IPS DF 4.7 (cell line): Measurements from ENCODE around the gene STPG3.

Experiments used
- DNase-seq: peaks from one replicate; pipeline ENCODE4 v3.0.0-alpha.2; 2013; ENCODE audit warnings: low spot score; ENCODE audit errors: extremely low read depth

Gene STPG3

DNA sequence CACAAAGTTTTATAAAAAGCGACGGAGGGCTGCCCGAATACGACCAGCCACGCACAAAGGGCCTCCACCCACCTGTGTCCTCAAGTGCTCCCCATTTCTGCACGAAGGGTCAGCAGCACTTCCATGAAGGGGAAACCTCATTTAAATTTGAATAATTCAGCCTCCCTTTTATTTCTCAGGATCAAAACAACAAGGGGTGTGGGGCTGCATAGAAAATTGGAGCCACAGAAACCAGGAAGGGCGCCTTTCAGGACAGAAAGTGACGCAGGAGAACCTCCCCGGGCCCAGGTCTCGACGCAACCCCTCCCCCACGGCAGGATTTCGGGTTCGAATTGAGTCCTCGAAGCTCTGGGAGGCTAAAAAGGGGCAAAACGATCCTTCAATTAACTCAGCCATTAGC, 48.9 kb downstream of the STPG3 start:
- no peak for DNase-seq

- no peak for DNase-seq
Observed at GRCh38 chr9:137300567-137301080, 49.5 kb downstream of the STPG3 start.

DNA sequence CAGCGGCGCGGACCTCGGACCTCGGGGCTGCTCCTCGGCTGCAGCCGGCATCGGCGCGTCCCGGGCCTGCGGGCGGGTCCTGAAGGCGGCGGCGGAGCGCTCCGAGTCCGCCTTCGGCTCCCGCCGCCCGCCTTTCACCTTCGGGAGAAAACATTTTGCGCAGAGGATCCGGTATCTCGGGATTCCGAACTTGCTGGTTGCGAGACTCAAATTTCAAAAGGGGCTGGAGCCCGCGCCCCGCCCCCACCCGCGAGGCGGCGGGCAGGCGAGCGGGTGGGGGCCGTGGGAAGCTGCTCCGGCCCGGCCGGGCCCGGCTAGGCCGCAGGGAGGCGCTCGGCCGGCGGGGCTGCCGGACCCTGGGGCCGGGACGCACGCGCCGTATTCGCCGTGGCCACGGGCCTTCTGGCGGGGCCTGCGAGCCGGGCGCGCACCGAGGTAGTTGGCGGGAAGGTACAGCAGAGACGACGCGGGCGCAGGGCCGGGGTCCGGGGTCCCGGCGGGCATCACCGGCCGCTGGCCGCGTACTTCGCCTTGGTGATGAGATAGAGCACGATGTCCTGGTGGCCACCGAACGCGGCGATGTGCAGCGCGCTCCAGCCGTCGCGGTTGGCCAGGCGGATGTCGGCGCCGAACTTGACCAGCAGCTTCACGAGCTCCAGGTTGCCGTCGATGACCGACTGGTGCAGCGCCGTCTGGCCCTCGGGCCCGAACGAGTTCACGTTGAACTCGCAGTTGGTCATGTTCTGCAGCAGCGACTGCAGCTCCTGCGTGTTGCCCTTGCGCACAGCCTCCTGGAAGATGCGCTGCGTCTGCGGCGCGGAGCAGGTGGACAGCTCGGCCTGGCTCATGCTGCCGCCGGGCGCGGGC, 50.2 kb downstream of the STPG3 start:
- DNase-seq, result no peak

- no peak for DNase-seq
Observed at GRCh38 chr9:137302118-137302448, 51.0 kb downstream of the STPG3 start, which contains the start of gene NRARP. NRARP (minus strand) TSS chr9:137302271; CDS start chr9:137301928, 343 bp downstream.

DNA sequence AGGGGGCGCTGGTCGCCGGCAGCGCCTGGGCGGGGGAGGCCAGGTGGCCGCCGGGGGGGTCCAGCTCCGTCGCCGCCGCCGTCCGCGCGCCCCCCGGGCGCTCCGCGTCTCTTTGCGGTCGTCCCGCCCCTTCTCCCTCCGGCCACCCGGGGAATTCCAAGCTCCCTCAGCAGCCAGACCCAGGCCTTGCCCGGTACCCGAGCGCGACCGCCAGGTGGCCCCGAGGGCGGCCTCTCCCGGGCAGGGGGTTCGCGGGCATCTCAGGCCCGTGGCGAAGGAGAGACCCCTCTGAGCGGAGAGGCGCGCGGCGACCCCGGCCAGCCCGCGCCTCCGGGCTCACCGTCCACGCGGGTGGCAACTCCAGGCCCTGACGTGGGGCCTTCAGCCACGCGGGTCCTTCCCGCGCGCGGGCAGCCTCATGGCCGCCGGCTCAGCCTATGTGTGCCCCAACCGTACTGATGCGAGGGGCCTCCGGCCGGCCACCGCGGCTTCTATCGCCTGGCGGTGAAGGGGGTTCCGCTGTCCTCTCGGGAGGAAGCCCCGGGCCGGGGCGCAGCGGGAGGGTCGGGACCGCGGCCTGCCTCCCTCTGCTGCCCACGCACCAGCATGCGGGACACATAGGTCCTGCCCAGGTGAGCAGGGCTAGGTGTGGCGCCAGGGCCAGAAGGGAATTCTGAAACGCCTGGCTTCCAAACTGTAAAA, 51.5 kb downstream of the STPG3 start:
- no peak for DNase-seq
